ENCODE data around the gene PHLDB2.

DNA sequence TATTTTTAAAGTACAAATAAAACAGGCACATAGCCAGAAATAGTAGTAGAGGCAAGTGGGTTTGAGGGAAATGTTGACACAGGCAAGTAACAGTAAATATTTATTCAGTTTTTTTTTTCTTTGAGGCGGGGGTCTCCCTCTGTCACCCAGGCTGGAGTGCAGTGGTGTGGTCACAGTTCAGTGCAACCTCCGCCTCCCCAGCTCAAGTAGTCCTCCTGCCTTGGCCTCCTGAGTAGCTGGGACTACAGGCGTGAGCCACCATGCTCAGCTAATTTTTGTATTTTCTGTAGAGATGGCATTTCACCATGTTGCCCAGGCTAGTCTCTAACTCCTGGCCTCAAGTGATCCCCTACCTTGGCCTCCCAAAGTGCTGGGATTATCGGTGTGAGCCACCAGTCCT lies 43.5 kb downstream of the PHLDB2 start:
- TF ChIP-seq, protein P1, sequence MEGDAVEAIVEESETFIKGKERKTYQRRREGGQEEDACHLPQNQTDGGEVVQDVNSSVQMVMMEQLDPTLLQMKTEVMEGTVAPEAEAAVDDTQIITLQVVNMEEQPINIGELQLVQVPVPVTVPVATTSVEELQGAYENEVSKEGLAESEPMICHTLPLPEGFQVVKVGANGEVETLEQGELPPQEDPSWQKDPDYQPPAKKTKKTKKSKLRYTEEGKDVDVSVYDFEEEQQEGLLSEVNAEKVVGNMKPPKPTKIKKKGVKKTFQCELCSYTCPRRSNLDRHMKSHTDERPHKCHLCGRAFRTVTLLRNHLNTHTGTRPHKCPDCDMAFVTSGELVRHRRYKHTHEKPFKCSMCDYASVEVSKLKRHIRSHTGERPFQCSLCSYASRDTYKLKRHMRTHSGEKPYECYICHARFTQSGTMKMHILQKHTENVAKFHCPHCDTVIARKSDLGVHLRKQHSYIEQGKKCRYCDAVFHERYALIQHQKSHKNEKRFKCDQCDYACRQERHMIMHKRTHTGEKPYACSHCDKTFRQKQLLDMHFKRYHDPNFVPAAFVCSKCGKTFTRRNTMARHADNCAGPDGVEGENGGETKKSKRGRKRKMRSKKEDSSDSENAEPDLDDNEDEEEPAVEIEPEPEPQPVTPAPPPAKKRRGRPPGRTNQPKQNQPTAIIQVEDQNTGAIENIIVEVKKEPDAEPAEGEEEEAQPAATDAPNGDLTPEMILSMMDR (IDR thresholded peaks at IDR 0.05; ENCODE audit: insufficient read depth, low read depth, low read length): no peak
- TF ChIP-seq EZH2 (IDR thresholded peaks at IDR 0.05; ENCODE audit: insufficient read depth, low read length): no peak
